ENCODE data around the gene CD248.

The CD248 gene

DNA sequence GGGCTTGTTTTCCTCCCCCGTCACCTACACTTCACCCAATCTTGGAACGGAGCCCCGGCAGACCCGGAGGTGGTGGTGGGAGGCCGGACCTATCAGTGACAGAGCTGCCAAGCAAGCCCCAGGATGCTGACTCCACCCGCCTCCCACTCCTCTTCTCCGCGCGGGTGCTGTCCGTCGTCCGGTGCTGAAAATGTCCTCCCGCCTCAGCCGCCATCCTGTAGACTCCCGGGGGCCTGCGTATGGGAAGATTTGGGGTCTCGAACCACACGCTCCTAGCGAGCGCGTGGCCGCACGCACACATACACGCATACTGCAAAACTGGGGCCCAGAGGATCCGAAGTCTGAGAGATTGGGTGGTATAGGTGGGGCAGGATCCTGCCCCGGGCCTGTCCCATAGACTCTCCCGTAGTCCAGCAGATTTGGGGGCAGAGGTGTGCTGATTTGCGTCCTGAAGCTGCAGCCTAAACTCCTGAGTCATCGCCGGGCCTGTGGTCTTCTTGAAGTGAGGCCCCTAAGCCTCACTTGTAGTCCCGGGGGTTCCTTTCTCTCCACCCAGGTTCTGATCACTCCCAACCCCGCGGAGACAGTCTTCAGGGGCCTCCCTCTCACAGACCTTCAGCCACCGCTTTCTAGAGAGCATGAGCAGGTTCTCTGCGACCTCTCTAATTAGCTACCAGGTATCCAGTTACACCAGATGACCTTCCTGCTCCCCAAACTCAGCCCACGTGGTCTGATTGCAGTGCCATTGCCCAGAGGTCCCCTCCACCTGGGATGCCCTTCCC is 27.1 kb downstream of the CD248 start:
- DNase-seq, result peak in 19 of 56 donors; percentile 66 to 88 (median 75)

DNA sequence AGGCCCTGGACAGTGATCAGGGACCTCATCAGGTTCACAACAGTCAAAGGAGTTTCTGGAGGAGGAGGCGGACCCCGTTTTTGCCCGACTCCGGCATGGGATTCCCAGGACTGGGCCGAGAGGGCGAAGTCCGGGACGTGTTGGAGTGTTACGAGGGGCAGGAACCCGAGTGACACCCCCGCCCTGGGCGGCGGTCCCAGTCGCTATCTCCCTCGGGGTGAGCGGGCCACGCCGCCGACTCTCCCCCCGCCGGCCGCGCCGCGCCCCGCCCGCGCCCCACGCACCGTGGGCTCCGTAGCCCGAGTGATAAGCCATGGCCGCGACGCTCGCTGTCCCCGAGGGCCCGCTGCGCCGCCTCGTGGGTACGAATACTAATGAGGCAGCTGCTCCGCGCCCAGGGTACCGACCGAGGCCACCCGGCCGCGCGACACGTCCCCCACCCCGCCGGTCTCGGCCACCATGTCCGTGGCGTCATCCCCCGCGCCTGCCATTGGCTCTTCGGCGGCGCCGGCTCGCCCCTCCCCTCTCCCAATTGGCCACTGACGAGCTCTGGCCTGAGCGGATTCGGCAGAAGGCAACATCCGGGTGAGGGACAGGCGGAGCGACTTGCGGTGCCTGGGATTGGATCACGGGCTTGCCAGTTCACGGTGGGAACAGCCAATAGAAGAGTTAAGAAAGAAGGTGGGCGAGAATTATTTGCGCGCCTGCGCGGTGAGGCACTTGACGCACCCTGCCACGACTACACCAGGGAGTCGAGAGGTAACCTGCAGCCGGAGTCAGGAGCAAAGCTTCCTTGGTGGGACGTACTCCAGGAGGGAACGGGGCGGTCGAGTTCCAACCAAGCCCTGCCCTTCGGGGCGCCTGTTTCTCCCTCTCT is 27.9 kb downstream of the CD248 start, which contains the start of gene YIF1A:
Gene YIF1A, minus strand, starts transcription at position 473 of the 877 bp plus-strand sequence. Its CDS starts 158 bp downstream, at position 315.
- peak; percentile 80 to 100 (median 99) for DNase-seq

DNA sequence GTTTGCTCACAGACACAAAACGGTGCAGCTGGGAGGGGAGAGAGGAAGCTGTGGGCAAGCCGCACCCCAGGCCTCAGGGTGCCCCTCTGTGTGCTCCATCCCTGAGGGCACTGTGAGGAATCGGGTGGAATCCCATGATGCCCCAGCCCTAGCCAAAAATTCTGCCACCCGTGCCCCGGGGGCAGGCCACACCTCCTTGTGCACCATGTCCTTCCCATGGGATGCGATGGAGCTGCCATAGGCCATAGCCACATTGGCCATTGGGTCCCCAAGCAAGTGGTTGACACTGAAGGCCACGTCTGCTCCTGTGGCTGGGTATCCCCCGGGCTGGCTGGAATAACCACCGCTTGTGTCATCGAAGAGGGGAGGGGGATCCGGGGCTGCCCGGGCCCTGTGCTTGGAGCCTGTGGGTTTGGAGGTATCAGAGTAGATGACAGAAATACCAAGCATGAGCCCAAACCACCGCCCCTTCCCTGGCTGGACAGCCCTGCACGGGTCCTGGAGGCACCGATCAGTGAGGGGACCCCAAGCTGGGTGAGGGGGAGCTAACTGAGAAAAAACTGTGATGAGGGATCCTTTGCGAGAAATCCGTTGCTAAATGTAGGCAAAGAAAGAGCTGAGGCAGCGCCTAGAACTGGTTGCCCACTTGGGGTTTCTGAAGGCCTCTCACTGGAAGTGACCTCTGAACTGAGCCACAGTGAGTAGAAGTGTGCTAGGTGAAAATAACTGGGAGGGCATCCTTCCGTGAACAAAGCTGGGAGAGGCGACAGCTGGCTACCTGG is 28.8 kb downstream of the CD248 start:
- peak in 1 of 56 donors; percentile 28 for DNase-seq

DNA sequence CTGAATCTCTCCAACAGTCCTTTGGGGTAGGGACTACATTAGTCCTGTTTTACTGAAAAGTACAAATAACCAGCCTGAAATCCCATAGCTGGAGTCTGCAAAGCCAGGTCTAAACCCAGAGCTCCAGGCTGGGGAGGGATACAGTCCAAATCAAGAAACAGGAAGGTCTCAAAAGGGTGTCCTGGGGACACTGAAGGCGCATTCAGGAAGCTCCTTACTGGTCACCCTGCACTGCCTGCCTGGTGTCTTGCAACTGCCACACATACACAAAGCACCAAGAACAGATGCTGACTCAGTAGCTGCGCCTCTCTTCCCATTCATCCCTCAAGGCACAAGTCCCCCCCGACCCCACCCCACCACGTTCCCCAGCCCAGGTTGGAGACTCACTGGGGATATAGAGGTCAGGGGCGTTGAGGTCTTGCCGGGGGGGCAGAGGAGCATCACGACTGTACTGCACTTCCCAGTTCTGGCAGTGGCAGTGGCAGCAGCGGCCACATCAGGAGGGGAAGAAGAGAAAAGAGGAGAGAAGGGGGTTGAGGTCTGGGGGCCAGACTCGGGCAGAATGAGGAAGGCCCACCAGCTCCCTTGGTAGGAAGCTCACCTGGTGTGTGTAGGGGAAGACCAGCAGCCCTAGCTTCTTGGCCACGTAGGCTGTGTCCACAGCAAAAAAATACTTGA is 29.5 kb downstream of the CD248 start:
- no peak for DNase-seq

DNA sequence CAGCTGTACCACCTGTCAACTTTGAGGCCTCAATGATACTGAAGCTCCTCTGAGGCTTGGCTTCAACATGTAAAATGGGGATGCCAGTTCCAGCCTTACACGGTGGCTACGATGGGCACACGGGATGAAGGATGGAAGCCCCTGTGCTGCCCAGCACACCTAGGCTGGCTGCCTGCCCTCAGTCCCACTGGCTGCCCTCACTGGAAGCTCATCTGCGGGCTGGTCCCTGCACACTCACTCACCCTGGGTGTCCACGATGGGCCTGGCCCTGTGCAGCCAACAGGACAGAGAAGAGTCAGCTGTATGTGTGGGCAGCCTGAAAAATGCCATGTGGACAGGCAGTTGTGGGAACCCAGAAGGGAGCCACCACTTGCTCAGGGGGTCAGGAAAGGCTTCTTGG is 30.1 kb downstream of the CD248 start:
- no peak for DNase-seq

DNA sequence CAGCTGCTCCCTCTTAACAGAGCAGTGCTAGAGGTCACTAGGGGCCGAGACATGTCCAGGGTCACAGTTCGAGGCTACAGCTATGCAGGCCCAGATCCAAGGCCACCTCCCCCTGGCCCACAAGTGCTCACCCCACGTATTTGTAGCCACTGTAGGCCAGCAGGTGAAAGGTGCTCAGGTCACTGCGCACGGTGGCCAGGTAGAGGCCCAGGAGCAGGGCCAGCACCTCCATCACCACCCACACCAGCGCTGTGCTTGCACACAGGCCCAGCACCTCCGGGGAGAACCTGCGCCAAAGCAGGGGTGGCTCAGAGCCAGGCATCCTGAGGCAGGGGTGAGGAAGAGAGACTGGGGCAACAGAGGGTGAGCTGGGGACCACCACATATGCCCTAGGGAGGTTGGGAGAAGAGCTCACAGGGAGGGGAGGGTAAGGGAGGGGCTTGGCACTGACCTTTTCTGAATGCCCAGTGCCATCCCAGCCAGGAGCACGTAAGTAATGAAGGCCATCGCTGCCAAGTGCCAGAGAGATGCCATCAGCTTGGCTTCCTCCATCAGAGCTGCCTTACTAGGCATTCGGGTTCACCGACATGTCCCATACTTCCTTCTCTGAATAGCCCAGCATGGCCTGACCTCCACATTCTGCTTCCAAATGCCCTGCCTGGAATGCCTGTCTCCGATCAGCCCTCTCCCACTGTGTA is 31.4 kb downstream of the CD248 start:
- no peak for DNase-seq

DNA sequence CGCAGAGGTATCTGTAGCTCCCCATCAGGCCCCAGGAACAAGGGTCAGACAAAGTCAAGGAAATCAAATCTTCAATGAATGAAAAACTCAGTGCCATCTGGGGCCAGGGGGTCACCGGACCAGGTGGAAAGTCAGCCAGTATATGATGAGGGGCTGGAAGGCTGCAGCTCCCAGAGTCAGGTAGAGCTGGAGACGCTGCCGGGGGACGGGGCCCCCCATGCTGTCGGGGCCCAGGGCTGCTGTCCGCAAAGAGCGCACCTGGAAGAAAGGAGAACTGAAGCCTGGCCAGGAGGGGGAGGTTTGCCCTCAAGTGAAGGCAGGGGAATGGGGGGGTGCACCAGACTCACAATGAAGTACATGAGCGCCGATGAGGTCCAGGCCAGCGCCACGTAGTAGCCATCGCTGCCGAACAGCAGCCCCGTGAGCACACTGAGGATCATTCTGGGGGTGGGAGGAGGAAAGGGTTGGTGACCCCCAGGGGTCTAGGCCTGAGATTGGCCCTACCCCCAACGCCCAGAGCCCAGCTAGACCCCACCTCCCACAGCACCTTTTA is 32.2 kb downstream of the CD248 start:
- no peak for DNase-seq

DNA sequence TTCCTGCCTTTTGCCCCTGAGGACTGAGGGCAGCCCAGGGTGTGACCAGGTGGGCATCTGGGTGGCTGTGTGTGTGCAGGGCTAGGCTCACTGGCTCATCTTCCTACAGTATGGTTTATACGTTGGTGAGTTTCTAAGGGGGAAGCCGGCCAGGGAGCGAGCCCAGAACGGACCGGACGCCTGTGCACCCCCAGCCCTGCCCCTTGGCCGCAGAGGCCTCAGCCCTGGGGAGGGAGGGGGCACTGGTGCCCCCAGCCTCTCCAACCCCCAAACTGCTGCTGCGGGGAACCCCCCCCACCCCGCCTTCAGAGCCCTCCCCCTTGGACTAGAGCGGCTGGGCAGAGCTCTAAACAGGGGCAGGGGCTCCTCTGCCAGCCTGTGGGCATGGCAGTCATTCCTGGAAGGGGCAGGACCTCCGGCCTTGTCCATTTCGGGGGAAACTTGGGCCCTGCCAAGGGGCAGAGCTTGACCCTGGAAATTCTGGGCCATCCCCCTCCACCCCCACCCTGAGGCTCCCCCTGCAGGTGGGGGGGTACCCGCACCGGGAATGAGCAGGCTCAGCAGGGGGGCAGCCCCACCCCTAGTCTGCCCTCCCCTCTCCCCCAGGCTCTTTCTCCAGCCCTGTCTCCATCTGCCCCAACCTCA is 33.3 kb downstream of the CD248 start:
- no peak for DNase-seq

DNA sequence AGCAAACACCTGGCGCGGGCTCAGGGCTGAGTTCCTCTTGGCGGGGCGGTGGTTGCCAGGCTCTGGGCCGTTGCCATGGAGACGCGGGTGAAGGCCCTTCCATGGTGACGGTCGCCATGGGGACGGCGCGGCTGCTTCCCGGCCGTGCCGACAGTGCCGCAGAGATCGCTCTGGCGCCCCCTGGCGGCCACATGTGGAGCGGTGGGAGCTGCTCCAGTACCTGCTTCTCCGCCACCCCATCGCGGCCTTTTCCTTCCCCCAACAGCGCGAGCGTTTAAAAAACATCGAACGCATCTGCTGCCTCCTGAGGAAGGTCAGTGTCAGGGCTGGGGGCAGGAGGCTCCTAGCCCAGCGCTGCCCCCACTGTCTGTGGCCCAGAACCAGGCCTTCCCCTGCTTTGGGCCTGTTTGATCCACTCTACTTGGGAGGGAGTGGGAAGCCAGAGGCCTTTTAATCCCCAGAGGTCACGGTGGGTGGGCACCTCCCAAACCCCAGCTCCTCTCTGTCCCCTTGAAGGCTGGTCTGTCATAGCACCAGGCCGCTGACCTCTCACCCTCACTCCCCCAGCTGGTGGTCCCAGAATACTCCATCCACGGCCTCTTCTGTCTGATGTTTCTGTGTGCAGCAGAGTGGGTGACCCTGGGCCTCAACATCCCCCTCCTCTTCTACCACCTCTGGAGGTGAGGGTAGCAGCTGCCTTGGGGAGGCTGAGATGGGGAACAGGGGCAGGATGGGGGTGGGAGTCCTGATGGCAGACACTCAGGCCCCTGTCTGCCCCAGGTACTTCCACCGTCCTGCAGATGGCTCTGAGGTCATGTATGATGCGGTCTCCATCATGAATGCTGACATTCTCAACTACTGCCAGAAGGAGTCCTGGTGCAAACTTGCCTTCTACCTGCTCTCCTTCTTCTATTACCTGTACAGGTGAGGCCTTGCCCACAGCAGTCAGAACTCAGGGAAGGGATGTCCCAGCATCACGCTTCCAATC is 34.1 kb downstream of the CD248 start:
- DNase-seq, result peak; percentile 42 to 100 (median 96)

DNA sequence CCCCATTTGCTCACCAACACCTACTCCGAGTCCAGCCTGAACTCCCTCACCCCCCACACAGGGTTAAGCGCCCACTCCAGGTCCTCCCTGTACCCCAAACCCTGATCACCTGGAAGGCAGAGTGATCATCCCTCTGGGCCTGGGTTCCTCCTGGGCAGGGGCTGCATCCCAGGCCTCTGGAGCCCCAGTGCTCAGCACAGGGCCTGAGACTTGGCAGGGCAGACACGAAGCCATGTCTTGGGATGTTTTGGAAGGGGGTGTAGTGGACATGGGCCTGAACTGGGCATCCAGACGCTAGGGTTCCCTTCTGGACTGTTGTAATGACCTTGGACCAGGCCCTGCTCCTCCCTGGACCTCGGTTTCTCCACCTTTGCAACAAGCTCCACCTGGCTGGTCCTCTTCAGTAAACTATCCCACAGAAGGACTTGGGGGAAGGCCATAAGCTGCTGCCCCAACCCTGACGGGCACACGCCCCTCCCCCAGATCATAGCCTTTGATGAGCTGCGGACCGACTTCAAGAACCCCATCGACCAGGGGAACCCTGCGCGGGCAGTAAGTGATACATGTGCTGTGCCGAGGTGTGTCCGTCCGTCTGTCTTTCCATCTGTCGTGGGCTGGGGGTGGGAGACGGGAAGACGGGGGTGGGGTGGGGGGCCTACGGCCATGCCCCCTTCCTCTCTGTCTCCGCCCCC is 34.9 kb downstream of the CD248 start:
- DNase-seq, result no peak

DNA sequence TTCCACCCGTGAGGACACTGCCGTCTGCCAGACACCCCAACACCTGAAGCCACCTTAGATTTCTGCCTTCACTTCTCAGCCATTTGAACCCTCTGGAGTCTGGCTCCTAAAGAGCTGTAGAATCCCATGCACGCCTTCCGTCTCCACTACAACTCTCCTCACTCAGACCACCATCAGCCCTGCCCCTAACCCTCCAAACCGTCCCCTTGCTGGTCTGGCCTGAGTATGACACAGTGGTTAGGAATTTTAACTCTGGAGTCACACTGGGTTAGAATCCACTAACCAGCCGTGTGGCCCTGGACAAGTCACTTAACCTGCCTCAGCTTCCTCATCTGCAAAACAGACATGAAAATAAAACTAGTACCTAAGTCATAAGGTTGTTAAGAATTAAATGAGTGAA is 35.8 kb downstream of the CD248 start:
- no peak for DNase-seq

DNA sequence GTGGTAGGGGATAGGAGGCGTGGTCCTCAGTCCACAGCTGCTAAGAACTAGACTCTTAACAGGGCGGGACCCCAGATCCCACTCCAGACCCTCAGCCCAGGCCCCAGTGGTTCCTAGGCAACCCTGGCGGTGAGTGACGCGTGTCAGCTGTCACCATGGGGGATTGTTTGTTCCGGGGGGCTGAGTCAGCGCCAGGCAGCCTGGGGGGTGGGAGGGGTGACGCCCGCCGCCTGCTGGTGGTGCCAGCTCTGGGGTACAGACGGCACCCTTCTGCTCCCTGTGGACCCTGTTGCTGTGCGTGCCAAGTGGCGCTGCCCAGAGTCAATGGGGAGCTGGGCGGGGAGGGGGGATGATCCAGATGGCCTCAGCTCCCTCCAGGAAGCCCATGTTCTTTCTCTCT is 36.4 kb downstream of the CD248 start:
- peak in 1 of 56 donors; percentile 67 for DNase-seq

DNA sequence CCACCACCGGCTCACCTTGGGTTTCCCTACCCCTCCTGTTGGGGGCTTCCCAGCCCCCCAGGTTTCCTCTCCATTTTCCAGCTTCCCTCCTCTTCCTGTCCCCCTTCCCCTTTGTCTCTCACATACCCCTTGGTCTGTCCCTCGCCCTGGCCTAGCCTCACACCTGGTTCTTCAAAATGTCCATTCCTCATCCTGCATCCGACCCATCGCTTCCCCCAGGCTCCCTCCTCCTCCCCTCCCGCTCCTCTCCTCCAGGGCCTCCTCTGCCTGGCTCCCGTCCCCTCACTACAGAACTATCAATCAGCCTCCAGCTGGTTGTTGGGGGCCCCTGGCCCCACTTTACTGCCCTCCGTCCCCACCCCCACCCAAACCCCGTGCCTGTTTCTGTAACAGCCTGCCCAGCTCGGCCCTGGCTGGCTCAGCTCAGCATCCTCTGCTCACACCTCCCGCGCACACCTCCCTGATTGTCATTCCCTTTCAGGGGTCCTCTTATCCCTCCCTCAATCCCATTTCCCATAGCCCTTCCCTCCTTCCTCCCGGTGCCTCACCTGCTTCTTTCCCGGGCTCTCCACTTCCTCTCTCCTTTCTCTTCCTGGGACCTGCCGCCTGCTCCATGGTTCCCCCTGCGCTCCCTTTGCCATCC is 37.6 kb downstream of the CD248 start:
- DNase-seq, result no peak

DNA sequence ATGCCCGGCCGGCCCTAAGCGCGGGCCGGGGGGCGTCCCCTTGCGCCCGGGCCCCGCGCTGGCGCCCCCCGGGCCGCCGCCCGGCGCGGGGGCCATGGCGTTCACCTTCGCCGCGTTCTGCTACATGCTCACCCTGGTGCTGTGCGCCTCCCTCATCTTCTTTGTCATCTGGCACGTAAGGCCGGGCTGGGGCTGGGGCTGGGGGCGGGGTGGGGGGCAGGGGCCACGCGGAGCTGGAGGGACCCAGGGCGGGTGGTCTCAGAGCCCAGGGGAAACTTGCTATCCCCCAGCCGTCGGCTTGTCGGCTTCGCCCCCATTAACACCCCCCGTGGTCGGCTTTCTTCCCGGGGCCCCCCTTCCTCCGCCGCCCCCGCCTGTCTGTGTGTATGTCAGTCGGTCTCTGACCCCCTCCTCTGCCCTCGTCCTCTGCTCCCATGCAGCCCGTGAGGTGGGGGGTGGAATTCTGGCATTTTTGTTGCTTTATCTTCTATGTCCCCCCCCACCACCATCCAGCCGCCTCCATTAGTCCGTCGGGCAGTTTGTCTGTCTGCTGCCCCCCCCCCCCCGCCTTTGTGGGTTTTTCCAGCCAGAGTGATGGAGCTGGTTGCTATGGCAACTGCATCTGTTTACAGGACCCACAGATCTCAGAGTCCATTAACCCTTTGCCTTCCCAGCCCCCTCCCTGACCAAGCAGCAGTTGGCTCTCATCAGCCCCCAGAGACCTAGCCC is 38.3 kb downstream of the CD248 start:
- DNase-seq, result peak in 2 of 56 donors; percentile 21 to 57

DNA sequence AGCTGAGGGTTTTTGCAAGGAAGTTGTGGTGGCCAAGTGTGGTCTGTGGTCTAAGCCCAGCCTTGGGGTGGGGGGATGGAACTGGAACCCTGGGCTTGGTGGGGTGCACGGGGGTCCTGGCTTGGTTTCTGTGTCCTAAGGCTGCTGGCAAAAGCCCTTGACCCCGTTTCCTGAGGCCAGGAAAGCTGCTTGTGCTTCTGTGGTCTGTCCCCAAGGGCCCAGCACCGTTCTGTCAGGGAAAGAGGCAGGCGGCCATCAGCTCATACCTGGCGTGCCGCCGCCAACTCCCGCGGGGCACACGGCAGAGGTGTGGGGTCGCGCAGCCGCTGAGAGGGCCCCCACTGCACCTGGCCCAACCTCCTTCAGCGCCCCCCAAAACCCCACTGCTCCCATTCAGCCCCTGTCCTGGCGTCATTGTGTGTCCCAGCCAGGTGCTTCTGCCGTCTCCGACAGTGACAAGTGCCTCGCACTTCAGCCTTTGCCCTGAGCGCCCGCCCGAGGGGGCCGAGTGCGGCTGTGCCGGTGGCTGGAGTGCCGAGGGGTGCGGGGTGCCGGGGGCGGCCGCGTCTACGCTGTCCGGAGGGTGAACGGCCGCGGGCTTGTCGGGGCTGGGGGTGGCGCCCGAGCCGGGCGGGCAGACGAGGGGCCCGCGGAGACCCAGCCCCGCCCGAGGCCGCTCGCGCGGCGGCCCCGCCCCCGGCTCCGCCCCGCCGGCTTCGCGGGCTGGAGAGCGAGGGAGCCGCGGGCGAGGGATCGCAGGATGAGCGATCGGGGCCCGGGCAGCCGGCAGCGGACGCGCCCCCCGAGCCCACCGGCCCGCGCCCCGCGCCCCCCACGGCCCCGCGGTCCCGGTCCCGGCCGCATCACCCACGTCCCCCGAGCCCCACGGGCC is 39.1 kb downstream of the CD248 start, which contains the start of gene CNIH2:
Gene CNIH2, plus strand, starts transcription at position 705 of the 892 bp plus-strand sequence. CDS start 282 bp downstream, outside the sequence.
- DNase-seq, result peak in 7 of 56 donors; percentile 12 to 52 (median 27)
